Measurements from ENCODE around the gene RCL1. TPM values are rescaled to one million over a fixed set of nuclear protein-coding genes. Genes with fewer than 3 reads are reported as not detected.
"Not testable (repeated sequence)": the region's sequence is repeated elsewhere in the genome, so short reads cannot be mapped to it uniquely, and the experiment has no call there.

The RCL1 gene, protein sequence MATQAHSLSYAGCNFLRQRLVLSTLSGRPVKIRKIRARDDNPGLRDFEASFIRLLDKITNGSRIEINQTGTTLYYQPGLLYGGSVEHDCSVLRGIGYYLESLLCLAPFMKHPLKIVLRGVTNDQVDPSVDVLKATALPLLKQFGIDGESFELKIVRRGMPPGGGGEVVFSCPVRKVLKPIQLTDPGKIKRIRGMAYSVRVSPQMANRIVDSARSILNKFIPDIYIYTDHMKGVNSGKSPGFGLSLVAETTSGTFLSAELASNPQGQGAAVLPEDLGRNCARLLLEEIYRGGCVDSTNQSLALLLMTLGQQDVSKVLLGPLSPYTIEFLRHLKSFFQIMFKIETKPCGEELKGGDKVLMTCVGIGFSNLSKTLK
- total RNA-seq = 10 to 100 TPM in 1 of 2 donors, 1 to 10 TPM in 1; 6.0 to 10.1 TPM
- long read RNA-seq, transcript RCL1-204 (9 exons, 2,134 nt) = major isoform, 6 of 6 reads
- long read RNA-seq, partial matches to known transcripts = 0 of 6 reads
- long read RNA-seq, other reads (novel, unspliced or antisense) = 0 of 6 reads

DNA sequence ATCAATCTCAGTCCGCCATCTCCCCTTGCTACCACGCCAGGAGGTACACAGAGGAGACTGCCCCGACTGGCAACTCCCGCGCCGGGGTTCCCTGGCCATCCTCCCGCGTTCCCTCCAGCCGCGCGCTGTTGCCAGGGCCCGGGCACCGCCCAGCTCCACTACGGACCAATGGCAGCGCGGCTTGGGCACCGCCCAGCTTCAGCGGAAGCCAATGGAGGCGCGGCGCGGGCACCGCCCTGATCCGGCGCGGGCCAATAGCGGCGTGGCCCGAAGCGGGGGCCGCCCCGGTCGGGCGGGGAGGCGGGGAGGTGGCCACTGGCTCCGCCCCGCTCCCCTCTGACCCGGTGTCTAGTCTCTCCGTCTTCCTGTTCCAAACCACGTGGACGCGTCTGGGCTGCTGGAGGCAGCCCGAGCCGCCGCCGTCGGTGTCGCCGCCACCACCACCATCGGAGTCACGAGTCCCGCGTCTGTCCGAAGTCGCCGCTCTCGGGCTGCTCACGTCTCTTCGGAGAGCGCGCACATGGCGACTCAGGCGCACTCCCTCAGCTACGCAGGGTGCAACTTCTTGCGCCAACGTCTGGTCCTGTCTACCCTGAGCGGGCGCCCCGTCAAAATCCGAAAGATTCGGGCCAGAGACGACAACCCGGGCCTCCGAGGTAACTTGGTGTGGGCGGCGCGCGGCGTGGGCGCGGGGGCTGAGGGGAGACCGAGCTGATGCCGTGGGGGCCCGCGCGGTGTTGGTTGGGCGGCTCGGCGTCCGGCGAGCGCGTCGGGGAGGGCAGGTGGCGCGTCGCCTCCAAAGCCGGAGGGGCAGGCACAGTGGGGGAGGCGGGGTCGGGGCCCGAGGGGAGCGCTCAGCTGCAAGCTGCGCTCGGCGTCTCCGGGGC is at the start of gene RCL1:
RCL1 (plus strand) TSS at position 373 of the 887 bp plus-strand sequence; CDS start at position 521, 148 bp downstream.
- peak; percentile 96 for DNase-seq
- intact Hi-C loops (cut with DNase I) = loop anchor here in 1 of 2 donors (10.0 kb wide), 1 partner anchor 192 kb away; the partner anchor contains the start of gene JAK2

DNA sequence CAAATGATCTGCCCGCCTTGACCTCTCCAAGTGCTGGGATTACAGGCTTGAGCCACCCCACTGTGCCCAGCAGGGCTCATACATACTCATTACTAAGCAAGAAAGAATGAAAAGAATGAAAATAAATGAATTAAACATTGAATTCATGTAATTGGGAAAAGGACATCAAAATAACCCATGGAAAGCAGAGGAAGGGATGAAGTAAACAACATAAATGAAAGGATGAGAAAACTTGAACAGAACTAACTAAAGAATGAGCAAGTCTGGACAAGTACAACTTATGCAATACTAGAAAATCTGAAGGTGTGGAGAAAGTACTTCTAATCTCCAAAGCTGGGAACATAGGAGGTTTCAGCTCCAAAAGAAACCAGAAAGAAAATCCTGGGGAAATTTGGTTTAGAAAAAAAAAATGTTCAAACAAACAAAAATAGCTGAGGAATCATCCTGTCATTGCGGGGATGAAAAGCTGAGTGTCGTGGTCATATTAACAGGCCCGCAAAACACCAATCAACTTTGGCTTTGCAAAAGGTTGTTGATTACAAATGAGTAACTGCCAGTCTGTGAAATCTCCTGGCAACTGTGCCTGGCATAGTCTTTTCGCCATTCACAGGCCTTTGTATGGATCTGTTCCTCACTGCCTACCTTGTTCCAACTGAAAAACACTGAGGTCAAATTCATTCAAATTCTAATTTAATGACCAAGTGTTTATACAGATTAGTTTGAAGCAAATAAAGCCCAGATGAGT is 49.4 kb upstream of the RCL1 start:
- intact Hi-C loops (cut with DNase I) = loop anchor here in 1 of 2 donors (5.0 kb wide), 2 partner anchors 61 to 244 kb away; partner anchors contain the start of gene JAK2
- ATAC-seq (no peak), DNase-seq (no peak)

More for the DNA sequence above, at the start of gene RCL1:
- peak; percentile 99 to 100 for ATAC-seq

DNA sequence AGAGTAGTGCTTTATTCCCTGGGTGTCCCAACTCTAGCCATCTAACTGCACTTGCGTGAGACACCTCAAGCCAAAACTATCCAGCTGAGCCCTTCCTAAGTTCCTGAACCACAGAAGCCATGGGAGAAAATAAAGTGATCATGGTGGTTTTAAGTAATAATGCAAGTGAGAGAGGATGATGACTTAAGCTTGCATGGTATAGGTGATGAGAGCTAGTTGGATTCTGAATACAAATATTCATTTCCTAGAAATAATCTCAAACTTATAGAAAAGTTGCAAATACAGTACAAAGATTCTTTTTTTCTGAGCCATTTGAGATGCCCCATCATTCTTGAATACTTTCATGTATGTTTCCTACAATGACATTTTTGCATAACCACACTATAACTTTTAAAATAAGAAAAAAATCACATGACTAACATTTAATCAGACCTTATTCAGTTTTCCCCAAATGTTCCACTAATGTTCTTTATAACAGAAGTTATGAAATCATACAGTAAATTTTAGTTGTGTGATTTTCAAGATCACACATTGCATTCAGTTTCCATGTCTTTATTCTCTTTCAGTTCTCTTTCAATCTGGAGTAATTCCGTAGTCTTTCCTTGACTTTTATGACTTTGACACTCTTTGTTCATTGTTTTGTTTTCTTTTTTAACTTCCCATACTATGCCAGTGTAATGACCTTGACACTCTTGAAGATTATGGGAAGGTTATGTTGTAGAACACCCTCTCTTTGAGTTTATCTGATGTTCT is 46.3 kb upstream of the RCL1 start:
- DNase-seq = no peak
- no peak for ATAC-seq
- intact Hi-C loops (cut with DNase I) = no loop called here

DNA sequence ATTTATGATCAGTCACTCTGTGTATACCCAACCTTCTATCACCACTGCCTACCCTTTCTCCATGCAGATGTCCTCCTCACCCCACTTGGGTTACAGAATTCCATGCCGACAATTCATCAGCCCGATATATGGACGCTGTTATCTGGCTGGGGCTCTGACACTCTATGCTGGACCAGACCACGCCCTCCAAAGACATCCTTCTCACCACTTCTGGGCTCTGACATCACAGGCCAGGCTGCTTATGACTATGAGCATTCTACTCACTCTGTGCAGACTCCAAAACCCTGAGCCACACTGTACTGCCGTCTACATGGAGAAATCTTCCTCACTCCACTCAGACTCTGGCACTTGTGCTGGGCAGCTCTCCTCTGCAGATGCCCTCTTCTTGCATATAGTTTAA is 44.1 kb upstream of the RCL1 start:
- intact Hi-C loops (cut with DNase I) = no loop called here
- DNase-seq (no peak), ATAC-seq (peak in 1 of 2 donors; percentile 28)

DNA sequence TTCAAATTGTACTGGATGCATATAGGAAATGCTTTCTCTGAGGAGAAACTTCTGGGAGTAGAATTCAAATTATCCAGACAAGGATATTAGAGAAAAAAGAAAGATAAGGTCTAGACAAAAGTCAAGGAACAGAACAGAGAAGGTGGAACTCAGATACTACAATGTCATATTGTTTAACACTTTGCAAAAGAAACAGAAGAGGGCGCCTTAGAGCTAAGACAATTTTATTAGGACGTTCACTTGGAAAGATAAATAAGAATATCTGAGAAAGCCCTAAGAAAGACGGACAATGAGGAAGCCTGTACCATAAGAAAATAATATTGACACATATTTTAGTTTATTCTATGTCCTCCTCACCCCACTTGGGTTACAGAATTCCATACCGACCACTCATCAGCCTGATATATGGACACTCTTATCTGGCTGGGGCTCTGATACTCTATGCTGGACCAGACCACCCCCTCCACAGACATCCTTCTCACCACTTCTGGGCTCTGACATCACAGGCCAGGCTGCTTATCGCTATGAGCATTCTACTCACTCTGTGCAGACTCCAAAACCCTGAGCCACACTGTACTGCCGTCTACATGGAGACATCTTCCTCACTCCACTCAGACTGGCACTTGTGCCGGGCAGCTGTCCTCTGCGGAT is 42.6 kb upstream of the RCL1 start:
- no peak for DNase-seq

DNA sequence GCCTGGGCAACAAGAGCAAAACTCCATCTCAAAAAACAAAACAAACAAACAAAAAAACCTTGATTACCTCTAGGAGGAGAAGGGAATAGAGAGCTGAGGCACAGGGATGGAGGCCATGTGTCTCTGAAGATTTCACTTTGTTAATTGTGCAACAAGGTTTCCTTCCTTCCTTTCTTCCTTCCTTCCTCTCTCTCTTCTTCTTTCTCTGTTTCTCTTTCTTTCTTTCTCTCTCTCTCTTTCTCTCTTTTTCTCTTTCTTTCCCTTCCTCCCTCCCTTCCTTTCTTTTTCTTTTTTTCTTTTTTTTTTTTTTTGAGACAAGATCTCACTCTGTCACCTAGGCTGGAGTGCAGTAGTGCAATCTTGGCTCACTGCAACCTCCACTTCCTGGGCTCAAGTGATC is 38.2 kb upstream of the RCL1 start:
- intact Hi-C loops (cut with DNase I); DNase-seq; ATAC-seq: not testable (repeated sequence)

More for the DNA sequence above, 42.6 kb upstream of the RCL1 start:
- ATAC-seq = peak; percentile 47 to 84
- intact Hi-C loops (cut with DNase I) = no loop called here

DNA sequence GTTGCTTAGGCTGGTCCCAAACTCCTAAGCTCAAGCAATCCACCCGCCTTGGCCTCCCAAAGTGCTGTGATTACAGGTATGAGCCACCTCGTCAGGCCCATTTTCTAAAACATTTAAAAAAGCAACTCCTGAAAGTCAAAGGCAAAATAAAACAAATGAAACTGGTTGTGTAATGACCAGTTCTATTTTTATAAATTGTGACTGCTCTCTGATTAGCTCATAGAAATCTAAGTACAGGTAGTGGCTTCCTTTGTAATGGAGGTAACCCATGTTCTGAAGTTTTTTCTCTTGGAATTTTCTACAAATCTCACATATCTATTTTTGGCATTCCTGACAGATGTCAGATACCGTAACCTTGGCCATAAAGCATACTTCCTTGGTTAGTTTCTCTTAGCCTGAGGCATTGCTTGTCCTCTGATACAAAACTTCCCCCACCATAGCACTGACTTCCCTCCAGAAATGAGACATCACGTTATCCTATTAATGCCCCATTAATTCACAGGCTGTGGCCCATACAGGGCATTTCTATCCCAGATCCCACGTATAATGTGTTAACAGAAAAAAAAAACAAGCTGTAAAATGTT is 37.6 kb upstream of the RCL1 start:
- intact Hi-C loops (cut with DNase I) = no loop called here
- DNase-seq (no peak), ATAC-seq (no peak)

DNA sequence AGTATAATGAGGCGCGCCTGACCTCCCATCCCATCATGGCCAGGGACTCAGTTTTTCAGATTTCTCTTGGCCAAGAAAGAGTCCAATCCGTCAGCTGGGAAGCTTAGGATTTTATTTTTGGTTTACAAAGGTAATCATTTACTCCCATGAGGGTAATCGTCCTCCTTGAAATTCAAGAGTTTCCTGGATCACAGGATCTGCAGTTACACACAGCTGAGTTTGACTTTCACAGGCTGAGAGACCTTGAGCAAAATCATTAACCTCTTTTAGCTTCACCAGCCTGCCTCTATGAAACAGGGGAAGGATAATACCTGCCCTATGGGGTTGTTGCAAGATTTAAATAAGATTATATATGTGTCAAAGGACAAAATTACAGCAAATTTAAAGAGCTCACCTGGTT is 36.3 kb upstream of the RCL1 start:
- no peak for ATAC-seq
- DNase-seq = no peak
- intact Hi-C loops (cut with DNase I) = no loop called here

DNA sequence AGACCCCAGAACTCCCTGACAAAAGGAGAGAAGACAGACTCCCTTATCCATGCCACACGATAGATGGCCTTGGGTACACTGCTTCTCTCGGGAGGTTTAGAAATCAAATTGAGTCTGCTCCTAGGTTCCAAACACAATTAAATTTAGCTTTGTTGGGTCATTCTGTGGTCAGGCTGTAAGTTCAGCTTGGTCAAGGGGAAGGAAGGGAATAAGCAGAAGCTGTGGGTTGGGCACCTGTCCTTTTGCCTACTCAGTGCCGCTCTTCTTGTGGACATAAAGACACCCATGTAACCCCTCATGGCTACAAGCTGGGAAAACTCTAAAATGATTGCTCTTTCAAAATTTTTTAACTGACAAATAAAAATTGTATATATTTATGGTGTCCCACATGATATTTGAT is 32.6 kb upstream of the RCL1 start:
- ATAC-seq (peak; percentile 28 to 66), DNase-seq (no peak)
- intact Hi-C loops (cut with DNase I) = loop anchor here (5.0 kb wide), 3 partner anchors 37 to 837 kb away; partner anchors contain the start of gene JAK2 (in 2 of the 2)

DNA sequence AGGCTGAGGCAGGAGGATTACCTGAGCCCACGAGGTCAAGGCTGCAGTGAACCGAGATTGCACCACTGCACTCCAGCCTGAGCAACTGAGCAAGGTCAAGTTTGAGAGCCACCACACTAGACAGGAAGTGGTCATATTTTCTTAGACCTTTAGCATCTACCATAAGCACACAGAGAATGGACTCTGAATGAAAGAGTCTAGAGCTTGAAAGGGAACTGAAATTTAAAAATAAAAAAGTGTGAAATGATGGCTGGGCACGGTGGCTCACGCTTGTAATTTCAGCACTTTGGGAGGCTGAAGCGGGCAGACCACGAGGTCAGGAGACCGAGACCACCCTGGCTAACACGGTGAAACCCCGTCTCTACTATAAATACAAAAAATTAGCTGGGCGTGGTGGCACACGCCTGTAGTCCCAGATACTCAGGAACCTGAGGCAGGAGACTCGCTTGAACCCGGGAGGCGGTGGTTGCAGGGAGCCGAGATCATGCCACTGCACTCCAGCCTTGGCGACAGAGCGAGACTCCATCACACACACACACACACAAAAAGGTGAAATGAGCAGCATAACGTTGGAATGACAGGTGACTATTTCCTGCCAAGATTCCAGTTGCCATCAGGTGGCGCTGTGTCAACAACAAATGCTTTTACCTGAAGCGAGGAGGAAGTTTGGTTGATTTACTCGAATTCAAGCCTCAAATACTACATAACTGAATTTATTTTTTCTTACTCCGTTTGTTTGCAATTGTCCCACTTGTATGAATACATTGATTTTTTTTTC is 30.4 kb upstream of the RCL1 start:
- intact Hi-C loops (cut with DNase I) = loop anchor here (5.0 kb wide), 3 partner anchors 35 to 835 kb away; partner anchors contain the start of gene JAK2 (in 2 of the 2)
- ATAC-seq (peak; percentile 50 to 54), DNase-seq (peak; percentile 64)

DNA sequence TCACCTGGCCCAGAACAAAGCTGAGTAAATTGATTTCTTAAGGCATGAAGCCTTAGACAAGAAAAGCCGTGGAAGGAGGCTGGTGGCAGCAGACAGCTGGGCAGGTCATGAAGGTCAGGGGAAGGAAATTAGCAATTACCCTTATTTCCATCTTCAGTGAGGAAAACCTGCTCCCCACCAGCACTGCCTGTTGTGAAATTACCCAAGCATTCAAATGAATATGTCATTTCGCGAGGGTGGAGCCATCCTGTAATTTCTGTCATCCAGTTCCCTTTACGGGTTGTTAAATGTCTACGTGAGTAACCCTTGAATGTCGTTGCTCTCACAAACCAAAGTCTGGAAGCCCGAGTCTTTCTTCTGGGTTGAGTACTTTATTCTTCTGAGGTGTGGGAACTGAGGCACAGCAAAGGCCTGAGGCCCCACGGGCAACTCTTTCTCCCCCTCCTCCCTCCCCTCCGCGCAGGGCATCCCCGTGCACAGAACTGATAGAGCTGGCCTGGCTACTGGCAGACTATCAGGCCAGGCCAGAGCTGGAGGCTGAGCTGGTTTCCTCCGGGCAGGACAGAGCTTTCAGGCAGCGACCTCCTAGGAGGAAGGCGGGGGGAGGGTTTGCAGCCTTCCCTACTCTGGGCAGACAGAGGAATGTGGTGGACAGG is 29.7 kb upstream of the RCL1 start:
- DNase-seq (peak; percentile 42), ATAC-seq (peak; percentile 16 to 55)
- intact Hi-C loops (cut with DNase I) = loop anchor here (5.0 kb wide), 3 partner anchors 34 to 834 kb away; partner anchors contain the start of gene JAK2 (in 2 of the 2)

DNA sequence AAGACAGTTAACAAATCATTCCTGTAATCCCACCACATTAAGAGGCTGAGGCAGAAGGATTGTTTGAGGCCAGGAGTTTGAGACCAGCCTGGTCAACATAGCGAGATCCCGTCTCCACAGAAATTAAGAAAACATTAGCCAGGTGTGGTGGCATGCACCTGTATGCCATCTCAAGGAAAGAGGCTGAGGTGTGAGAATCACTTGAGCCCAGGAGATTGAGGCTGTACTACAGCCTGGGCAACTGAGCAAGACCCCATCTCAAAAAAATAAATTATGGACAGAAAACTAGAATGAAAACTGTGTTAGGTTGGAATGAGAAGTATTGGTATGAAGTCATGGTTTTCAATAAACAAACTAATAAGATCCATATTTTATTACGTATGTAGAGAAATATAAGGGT is 28.7 kb upstream of the RCL1 start:
- DNase-seq = no peak
- intact Hi-C loops (cut with DNase I) = loop anchor here (5.0 kb wide), 3 partner anchors 33 to 833 kb away; partner anchors contain the start of gene JAK2 (in 2 of the 2)
- no peak for ATAC-seq

DNA sequence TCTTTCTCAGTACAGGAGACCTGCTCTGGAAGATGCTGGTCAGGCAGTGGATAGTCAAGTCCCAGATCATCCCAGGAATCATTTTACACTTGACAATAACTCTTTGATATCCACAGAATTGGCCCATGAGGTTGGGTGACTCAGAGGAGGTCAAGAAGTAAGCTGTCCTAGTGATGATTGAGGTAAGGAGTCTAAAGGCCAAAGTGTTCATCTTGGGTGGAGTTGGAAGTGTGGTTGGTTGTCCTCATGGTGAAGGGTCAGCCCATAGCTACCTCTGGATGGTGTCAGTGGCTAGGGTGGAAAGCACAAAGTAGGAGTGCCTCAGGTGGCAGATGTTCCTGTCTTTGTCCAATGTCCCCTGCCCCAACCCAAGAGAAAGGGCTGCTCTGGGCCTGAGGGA is 24.1 kb upstream of the RCL1 start:
- ATAC-seq = no peak
- intact Hi-C loops (cut with DNase I) = no loop called here
- DNase-seq = no peak

DNA sequence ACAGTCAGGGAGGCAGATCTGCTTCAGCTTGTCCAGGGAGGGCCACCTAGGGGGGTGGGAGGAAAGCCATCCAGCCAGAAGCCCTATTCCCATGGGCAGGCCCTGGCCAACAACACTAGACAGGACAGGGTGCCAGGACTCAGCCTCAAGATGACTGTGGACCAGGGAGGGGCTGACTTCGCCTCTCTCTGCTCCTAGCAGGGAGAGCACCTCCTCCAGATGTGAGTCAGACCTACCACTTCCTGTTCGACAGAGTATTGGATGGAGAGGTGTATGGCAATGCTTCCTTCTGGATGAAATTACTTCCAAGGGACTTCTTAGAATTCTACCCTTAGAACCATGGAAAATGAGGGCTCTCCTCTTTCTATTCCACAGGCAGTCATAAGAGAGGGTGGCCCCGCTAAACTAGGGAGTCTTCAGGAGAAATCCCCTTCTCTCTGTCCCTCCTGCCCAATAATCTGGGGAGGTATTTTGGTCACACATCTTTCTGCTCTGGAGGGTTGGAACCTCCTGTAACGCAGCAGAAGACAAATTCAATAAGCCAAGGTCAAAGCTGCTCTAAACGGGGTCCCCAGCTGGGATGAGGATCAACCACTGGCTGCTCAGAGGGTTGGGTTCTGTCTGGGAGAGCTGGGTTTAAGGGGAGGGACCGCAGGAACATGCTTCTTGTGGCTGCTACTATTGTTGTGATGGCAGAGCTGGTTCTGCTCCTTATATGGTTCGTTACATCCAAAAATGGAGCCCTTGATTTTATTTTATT is 23.2 kb upstream of the RCL1 start:
- intact Hi-C loops (cut with DNase I) = no loop called here
- ATAC-seq (peak in 1 of 2 donors; percentile 68), DNase-seq (no peak)

DNA sequence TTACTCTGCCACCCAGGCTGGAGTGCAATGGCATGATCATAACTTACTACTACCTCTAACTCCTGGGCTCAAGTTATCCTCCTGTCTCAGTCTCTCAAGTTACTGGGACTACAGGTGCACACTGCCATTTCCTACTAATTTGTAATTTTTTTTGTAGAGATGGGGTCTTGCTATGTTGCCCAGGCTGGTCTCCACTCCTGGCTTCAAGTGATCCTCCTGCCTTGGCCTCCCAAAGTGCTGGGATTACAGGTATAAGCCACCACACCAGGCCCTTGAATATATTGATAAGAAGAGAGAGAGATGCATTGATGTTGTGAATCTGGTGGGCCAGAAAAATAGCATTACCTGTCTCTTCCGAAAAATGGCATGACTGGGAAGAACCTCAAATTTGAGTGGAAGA is 21.0 kb upstream of the RCL1 start:
- no peak for DNase-seq
- intact Hi-C loops (cut with DNase I) = no loop called here
- ATAC-seq = no peak
